ENCODE data around the gene KLHL30.

The KLHL30 gene

GRCh38 chr2:238131761-238132462 is 6.6 kb upstream of the KLHL30 start:
- no peak for DNase-seq

DNA sequence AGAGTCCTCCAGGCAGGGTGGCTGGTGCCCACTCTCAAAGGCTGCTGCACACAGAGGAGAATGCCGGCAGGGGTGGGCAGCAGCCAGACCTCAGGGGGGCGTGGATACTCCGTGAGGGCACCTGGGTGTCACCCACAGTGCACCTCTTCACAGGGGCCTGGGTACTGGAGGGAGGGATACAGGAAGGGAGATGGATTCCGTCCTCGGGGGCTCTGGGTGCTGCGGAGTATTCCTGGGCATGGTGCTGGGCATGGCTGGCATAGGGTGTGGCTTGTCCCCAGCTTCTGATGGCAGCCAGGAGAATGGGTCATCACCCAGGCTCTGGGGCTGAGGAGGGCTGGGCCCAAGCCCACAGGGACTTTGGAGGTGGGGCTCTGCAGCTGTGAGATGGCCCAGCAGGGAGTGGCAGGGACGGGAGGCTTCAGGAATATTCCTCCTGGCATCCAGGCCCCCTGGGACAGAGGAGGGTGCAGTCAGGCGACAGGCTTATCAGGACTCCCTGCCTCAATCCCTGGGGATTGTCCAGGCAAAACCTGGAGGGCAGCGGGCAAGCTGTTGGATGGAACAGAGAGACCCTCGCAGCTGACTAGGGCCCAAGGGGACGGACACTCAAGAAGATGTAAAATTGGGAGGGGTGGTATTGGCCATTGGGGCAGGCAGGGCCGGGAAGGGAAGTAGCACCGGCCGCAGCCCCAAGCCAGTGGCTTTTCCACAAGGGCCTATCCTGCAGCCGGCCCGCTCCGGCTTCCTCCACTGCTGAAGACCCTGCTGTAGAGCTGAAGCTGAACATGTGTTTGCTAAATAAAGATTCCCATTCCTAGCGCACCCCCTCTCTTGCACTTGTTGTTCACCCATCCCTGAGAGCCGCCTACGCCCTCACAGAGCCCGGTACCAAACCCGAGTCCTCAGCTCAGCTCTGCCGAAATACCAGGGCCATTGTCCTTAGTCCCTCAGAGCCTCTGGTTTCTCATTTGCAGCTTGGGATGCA is 5.7 kb upstream of the KLHL30 start:
- no peak for DNase-seq

DNA sequence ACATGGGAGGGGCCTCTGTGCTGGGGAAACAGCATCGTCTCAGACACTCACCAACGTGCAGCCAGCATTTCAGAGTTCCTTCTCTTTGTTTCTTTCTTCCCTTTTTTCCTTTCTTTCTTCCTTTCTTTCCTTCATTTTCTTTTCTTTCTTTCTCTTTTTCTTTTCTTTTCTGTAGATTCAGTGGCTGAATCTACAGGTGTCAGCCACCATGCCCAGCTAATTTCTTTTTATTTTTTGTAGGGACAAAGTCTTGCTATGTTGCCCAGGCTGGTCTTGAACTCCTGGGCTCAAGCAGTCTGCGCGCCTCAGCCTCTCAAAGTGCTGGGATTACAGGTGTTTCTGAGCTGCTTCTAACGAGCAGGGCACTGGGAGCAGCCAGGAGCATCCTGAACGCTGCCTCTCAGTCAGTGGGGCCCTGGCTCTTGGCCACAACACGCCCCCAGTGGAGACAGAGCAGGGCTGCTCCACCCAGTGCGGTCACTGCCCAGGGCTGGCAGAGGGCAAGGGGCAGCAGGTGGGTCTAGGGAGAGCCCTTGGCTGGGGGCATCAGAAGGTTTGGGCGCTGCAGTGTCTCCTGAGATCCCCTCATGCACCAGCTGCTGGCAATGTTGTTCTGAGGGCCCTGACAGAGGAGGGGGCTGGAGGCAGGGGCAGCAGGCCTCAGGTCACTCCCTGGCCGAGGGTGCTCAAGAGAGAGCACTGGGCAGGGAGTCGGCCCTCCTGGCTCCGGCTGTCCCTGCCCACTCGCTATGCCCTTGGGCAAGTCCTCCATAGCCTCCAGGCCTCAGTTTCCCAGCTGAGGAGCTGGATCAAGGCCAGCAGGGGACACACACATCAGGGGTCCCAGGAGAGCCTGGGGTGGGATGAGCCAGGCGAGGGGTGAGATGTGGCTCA is 4.7 kb upstream of the KLHL30 start:
- DNase-seq = no peak

GRCh38 chr2:238134393-238134785 is 4.1 kb upstream of the KLHL30 start:
- DNase-seq = no peak

GRCh38 chr2:238135601-238136150 is 2.8 kb upstream of the KLHL30 start:
- no peak for DNase-seq

- no peak for DNase-seq
Observed at GRCh38 chr2:238136820-238137537, 1.5 kb upstream of the KLHL30 start.

- no peak for DNase-seq
Observed at GRCh38 chr2:238137885-238138284, 583 bp upstream of the KLHL30 start.

DNA sequence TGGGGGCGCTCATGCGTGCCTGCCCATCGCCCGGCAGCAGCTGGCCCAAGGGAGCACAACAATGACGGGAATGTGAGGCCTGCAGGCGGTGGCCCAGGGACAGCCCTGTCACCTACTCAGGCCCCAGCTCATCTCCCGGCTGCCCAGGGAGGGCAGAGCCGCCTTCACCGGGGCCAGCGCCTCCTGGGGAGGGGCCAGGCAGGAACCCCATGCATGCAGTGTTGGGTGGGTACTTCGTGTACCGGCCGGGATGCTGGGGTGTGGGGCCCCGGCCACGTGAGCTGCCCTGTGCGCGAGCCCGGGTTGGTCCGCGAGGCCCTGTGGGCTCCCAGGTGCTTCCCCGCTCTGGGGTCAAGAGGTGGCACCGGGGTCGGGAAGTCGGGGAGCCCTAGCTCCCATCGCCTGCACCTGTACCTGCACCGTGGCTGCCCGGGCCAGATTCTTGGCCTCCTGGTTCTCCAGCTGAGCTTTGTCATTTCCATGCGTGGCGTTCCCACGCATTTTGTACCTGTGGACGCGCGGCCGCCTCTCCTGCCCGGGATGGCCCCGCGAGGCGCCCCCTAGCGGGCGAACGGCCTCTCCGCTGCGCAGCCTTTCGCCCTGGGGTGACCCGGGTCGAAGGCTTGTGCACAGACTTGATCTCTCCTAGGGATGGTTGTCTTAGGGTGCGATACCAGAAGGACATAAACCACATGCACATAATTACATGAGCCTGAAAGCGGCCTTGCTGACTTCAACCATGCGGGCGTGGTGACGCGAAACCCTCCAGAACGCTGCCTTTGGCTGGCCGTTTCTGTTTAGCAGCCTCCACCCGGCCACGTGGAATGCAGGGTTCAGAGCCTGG is 950 bp downstream of the KLHL30 start:
- peak; percentile 16 for DNase-seq

GRCh38 chr2:238140040-238140439 is 1.6 kb downstream of the KLHL30 start:
- no peak for DNase-seq

GRCh38 chr2:238140721-238141540 is 2.5 kb downstream of the KLHL30 start:
- no peak for DNase-seq

- no peak for DNase-seq
Observed at GRCh38 chr2:238141541-238142318, 3.3 kb downstream of the KLHL30 start.

GRCh38 chr2:238142382-238143205 is 4.1 kb downstream of the KLHL30 start:
- no peak for DNase-seq

DNA sequence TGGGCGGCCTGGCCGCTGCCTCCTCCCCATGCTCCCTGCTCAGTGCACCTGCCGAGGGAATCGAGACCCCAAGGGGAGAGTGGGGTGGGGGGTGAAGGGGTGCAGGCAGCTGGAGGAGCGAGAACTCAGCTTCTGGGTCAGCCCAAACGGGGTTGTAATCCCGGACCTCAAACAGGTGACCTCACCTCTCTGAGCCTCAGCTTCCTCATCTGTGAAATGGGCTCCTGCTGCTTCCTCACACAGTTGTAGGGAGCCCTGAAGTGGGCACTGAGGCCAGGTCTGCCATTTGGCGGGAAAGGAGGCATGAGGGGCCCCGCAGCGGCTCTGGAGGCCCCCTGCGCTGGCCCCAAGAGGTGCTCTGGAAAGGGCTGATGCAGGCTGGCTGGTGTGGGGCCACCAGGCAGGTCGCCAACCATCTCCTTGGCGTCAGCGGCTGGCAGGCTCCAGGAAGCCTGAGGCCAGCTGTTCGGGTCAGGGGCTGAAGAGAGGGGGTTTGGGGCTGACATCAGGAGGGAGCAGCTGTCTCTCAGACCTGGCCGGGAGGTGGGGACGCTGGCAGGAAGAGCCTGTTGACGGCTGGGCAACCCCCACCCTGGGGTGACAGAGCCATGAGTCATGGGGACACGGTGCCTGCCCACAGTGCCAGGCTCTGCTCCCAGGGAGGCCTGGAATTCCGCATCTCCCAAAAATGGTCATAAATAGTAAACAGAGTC is 4.9 kb downstream of the KLHL30 start:
- no peak for DNase-seq

DNA sequence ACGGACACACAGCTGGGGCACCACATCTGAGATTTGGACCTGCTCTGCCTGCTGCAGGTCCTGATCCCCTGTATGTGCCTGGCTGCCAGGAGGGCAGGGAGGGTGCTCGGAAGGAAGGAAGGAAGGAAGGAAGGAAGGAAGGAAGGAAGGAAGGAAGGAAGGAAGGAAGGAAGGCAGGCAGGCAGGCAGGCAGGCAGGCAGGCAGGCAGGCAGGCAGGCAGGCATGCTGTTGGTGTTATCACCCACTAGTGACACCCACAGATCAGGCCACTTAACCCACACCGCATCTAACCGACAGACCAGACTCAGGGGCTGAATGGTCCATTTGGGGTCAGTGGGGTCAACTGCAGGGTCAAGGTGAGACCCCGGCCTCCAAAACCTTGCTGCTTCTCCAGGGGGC is 5.8 kb downstream of the KLHL30 start:
- no peak for DNase-seq

GRCh38 chr2:238145046-238145445 is 6.6 kb downstream of the KLHL30 start:
- DNase-seq = no peak

- no peak for DNase-seq
Observed at GRCh38 chr2:238145851-238146250, 7.4 kb downstream of the KLHL30 start.

GRCh38 chr2:238146884-238147544 is 8.5 kb downstream of the KLHL30 start:
- no peak for DNase-seq
